Activated CD4-positive, alpha-beta T cell treated with anti-CD3 and anti-CD28 coated beads, Interleukin-2, amount 50 U/mL, for 48 hours (primary cell): Measurements from ENCODE around the gene TMEM59L.
"Not testable (repeated sequence)": the region's sequence is repeated elsewhere in the genome, so short reads cannot be mapped to it uniquely, and the experiment has no call there.

Experiments used
- DNase-seq, 2 experiments: peaks; one replicate each; pipeline ENCODE4 v3.0.0-alpha.2; 2020

The TMEM59L gene

DNA sequence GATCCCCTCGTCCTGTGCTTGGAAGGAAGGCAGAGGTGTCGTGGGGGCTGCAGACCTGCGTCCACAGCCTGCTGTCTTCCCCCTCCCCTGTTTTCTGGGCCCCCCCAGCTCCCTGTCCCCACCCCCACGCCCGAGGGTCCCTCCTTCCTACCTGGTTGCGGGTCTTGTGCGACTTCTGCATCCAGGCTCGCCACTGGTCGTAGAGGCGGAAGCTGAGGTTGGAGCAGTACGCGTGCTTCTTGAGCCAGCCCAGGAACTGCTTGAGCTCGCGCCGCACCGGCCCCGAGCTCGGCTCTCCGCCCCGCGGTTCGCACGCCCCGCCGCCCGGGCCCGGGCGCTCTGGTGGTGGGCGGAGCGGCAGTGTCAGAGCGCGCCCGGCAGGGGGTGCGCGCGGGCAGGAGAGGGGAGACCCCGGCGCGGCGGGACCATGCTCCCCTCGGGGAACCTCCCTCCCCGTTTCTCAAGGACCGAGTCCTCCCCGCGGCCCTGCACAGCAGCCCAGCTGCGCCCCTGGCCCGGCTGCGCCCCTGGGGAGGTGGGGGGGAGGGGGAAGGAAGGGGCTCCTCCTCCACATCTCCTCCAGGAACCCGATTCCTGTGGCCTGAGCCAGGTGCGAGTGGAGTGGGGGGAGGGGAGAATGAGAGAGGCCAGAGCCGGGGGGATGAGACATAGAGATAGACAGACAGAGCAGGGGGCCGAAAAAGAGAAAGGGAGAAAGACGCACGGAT, 18.4 kb upstream of the TMEM59L start:
- DNase-seq = peak; percentile 74 to 81

- no peak for DNase-seq
Observed at GRCh38 chr19:18594824-18595373, 17.8 kb upstream of the TMEM59L start.

DNA sequence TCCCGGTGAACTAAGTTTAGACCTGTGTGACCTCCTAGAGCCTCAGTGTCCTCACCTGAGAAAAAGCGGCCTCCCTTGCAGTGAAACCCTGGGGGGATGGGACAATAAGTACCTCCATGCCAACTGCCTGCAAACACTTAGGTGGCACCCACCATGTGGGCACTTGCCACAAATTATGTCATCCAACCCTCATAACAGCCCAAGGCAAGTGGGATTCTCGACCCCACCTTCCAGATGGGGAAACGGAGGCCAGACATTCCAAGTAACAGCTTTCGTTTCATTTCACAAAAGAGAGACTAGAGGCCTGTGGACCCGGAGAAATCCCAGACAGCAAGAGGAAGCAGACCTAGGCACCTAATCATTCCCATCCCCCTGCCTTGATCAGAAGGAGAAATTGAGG, 17.2 kb upstream of the TMEM59L start:
- no peak for DNase-seq

GRCh38 chr19:18596752-18597157, 15.9 kb upstream of the TMEM59L start:
- peak in 1 of 2 experiments; percentile 51 for DNase-seq

DNA sequence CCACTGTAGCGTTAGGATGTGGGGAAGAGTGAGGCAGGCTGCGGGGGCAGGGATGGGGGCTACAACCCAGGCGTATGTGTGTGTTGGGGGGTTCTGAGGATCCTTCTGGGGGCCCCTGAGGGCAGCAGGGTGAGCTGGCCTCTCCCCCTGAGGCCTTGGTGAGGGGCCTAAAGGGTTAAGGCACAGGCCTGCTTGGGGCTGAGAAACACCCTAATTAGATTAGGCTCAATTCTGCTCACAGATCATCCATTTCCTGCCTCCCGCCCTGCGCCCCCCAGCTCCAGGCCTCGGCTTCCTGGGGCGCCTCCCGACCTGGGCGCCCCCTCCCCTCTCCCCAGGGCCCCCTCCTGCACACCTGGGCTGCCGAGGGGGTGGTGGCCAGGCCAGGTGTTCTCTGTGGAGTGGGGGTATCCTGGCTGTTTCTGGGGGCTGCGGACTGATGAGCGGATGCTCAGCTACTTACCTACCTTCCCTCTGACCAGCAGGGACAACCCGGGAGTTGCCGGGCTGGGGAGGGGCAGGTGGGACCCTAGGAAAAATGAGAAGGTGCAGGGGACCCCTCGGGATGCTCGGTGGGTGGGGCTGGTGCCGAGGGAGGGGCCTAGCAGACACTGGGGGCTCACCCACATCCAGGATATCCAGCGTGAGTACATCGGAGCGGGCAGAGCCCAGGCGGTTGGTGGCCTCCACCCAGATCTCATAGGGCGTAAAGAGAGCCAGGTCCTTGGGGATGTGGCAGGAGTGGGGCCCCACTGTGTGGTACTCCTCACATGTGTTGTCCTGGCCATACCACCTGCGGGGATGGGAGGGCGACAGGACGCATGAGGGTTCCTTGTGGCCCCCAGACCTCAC, 14.6 kb upstream of the TMEM59L start:
- DNase-seq = no peak

DNA sequence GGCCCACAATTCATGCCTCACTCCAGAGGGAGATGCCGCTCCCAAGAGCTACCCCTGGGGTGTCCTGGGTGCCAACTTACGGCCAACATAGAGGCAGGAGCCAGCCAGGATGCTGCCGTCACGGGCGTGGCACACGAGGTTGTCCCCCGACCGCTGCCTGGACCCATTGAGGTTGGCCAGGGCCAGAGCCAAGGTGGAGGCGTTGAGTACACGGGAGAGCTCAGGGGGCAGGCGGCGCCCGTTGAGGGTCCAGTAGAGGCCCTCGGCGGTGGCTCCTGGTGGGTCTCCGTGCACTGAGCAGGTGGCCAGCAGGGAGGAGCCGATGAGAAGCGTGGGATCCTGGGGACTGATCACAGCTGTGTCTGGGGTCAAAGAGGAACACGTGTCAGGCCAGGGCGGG, 13.2 kb upstream of the TMEM59L start:
- no peak for DNase-seq

- not testable (repeated sequence) for DNase-seq
Observed at GRCh38 chr19:18600692-18601397, 11.8 kb upstream of the TMEM59L start.

DNA sequence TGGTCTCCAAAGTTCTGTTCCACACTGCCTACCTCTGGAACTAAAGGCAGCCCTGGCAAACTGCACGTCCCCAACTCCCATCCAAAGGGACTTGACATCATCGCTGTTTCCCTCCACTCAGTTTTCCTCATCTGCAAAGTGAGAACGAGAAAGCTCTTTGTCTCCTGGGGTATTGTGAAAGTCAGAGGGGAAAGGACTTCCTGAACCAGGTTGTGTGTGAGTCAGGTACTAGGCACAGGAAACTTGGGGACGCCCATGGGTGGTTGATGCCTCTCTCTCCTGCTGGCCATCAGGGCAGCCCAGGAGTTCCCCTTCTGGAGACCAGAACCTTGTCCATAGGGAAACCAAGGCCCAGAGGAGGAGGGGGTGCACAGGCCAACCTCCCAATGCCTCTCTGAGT, 10.8 kb upstream of the TMEM59L start:
- DNase-seq = no peak

- DNase-seq = no peak
Observed at GRCh38 chr19:18603255-18603957, 9.3 kb upstream of the TMEM59L start.

- no peak for DNase-seq
Observed at GRCh38 chr19:18603958-18604819, 8.5 kb upstream of the TMEM59L start.

DNA sequence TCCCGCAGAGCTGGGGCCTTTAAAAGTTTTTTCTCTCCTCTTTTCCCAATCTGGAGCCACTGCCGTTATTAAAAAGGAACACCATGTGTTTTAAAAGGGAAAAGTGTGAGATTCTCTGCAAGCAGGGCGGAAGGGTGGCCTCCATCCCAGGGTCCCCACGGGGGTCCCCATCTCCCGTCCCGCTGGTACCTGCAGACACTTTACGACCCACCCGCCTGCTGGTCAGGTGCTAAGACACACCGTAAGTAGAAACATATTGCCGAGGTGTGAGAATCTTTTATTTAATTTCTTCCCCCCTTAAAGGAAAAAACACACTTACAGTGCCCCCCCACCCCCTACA, 7.9 kb upstream of the TMEM59L start:
- no peak for DNase-seq

GRCh38 chr19:18605196-18605545, 7.5 kb upstream of the TMEM59L start:
- no peak for DNase-seq

GRCh38 chr19:18605546-18606280, 7.0 kb upstream of the TMEM59L start:
- DNase-seq = no peak

GRCh38 chr19:18606281-18607225, 6.1 kb upstream of the TMEM59L start, which contains the start of gene CRLF1:
Gene CRLF1, minus strand, starts transcription at chr19:18606799. Its CDS starts 143 bp downstream, at chr19:18606656.
- DNase-seq = no peak

GRCh38 chr19:18607226-18608101, 5.2 kb upstream of the TMEM59L start:
- no peak for DNase-seq

GRCh38 chr19:18608102-18608804, 4.4 kb upstream of the TMEM59L start:
- no peak for DNase-seq

GRCh38 chr19:18608805-18609716, 3.6 kb upstream of the TMEM59L start:
- DNase-seq = no peak
